ENCODE data around the gene PRDM5.

Gene PRDM5

GRCh38 chr4:120922381-120923206, at the start of gene PRDM5:
Gene PRDM5, minus strand, starts transcription at chr4:120922726. Its CDS starts 118 bp downstream, at chr4:120922608.
- peak; percentile 13 for DNase-seq

GRCh38 chr4:120971884-120972283, 49.4 kb upstream of the PRDM5 start:
- no peak for DNase-seq

GRCh38 chr4:120965938-120966337, 43.4 kb upstream of the PRDM5 start:
- DNase-seq: no peak

GRCh38 chr4:120964596-120964995, 42.1 kb upstream of the PRDM5 start:
- DNase-seq: no peak

GRCh38 chr4:120963449-120963848, 40.9 kb upstream of the PRDM5 start:
- no peak for DNase-seq

- no peak for DNase-seq
These were observed 38.2 kb upstream of the PRDM5 start for GRCh38 chr4:120960656-120961267.

GRCh38 chr4:120948382-120948781, 25.9 kb upstream of the PRDM5 start:
- DNase-seq: no peak

GRCh38 chr4:120942776-120943175, 20.2 kb upstream of the PRDM5 start:
- no peak for DNase-seq

- no peak for DNase-seq
These were observed 18.0 kb upstream of the PRDM5 start for GRCh38 chr4:120940547-120940946.

GRCh38 chr4:120939693-120940092, 17.2 kb upstream of the PRDM5 start:
- no peak for DNase-seq

GRCh38 chr4:120929847-120930246, 7.3 kb upstream of the PRDM5 start:
- no peak for DNase-seq

GRCh38 chr4:120927801-120928409, 5.4 kb upstream of the PRDM5 start:
- no peak for DNase-seq

GRCh38 chr4:120926358-120927025, 4.0 kb upstream of the PRDM5 start:
- no peak for DNase-seq

GRCh38 chr4:120924931-120925330, 2.4 kb upstream of the PRDM5 start:
- DNase-seq: no peak

- no peak for DNase-seq
These were observed 639 bp upstream of the PRDM5 start for GRCh38 chr4:120923207-120923522.

- peak; percentile 27 for DNase-seq
These were observed 808 bp downstream of the PRDM5 start for GRCh38 chr4:120921456-120922380.

- DNase-seq: no peak
These were observed 1.9 kb downstream of the PRDM5 start for GRCh38 chr4:120920666-120921065.

- DNase-seq: no peak
These were observed 3.2 kb downstream of the PRDM5 start for GRCh38 chr4:120919358-120919757.

GRCh38 chr4:120918788-120919187, 3.7 kb downstream of the PRDM5 start:
- DNase-seq: no peak

- no peak for DNase-seq
These were observed 4.4 kb downstream of the PRDM5 start for GRCh38 chr4:120918092-120918491.

GRCh38 chr4:120916937-120917336, 5.6 kb downstream of the PRDM5 start:
- no peak for DNase-seq

GRCh38 chr4:120915336-120915735, 7.2 kb downstream of the PRDM5 start:
- DNase-seq: no peak

- DNase-seq: no peak
These were observed 19.1 kb downstream of the PRDM5 start for GRCh38 chr4:120903419-120903818.

All from stimulated activated CD4-positive, alpha-beta T cell treated with anti-CD3 and anti-CD28 coated beads, Interleukin-1b, Interleukin-23, amount 100 ng/mL, for 48 hours (primary cell).